Astrocyte of the cerebellum (primary cell): ENCODE measurements around the gene HHEX.

Experiments used
- DNase-seq: peaks from one replicate; pipeline ENCODE4 v3.0.0-alpha.2; 2011; ENCODE audit warnings: low read depth
- H3K4me3 ChIP-seq: 2 replicates; pipeline ENCODE4 v1.5.1; 2011; ENCODE audit warnings: mild to moderate bottlenecking, low read depth, low read length, moderate library complexity
- CTCF ChIP-seq: IDR thresholded peaks from 2 replicates; pipeline ENCODE4 v1.5.1; 2012; ENCODE audit warnings: low read length, low read depth, moderate library complexity, mild to moderate bottlenecking; ENCODE audit errors: missing control alignments
- in situ Hi-C: cut with HindIII; loops from 2 replicates; pipeline ENCODE4 v1.10.0; 2017; ENCODE audit warnings: low sequenced_read_pairs

The HHEX gene

GRCh38 chr10:92719991-92720830 lies 30.5 kb downstream of the HHEX start:
- no peak for TF ChIP-seq CTCF
- in situ Hi-C loops: no loop called here
- no peak overlapping the region for H3K4me3 ChIP-seq
- DNase-seq: no peak

GRCh38 chr10:92720831-92721165 lies 31.0 kb downstream of the HHEX start:
- no peak overlapping the region for H3K4me3 ChIP-seq
- DNase-seq: no peak
- in situ Hi-C loops: no loop called here
- TF ChIP-seq CTCF: no peak

- no peak for TF ChIP-seq CTCF
- no peak for DNase-seq
- in situ Hi-C loops: no loop called here
- H3K4me3 ChIP-seq: no peak overlapping the region
Measured at GRCh38 chr10:92722349-92722748, 32.6 kb downstream of the HHEX start.

GRCh38 chr10:92727141-92727540 lies 37.4 kb downstream of the HHEX start:
- DNase-seq: no peak
- H3K4me3 ChIP-seq: no peak overlapping the region
- in situ Hi-C loops: no loop called here
- no peak for TF ChIP-seq CTCF

- no peak overlapping the region for H3K4me3 ChIP-seq
- no peak for DNase-seq
- TF ChIP-seq CTCF: no peak
- in situ Hi-C loops: no loop called here
Measured at GRCh38 chr10:92727550-92727949, 37.8 kb downstream of the HHEX start.

GRCh38 chr10:92729886-92730285 lies 40.1 kb downstream of the HHEX start:
- H3K4me3 ChIP-seq: no peak overlapping the region
- in situ Hi-C loops: no loop called here
- no peak for TF ChIP-seq CTCF
- no peak for DNase-seq
